Left lobe of liver (tissue), 2 donors: Measurements from ENCODE around the gene C1orf159. TPM values are rescaled to one million over a fixed set of nuclear protein-coding genes. Genes with fewer than 3 reads are reported as not detected.
A peak's percentile ranks its signal among the peaks of the same experiment; 100 is the strongest.
"Not testable (repeated sequence)": the region's sequence is repeated elsewhere in the genome, so short reads cannot be mapped to it uniquely, and the experiment has no call there.

ENCODE experiments used
- ATAC-seq: fragments of 200-7000 bp; cut with Tn5 transposase; one replicate; pipeline ENCODE4 v1.9.1; 2020; ENCODE audit warnings: mild to moderate bottlenecking, moderate library complexity
- DNase-seq: peaks from one replicate; pipeline ENCODE4 v3.0.0-alpha.2; 2020; ENCODE audit warnings: low spot score
- total RNA-seq: library from RNA; stranded (reverse); gene quantifications from one replicate; pipeline ENCODE4 v1.2.1, GENCODE V29; 2021
- donor health status: DM: no; HTN: no; CAD: no; lungs with moderate emphysema.
- donor health status: DM: no; HTN: yes; CAD: no.

C1orf159 gene
- total RNA-seq = 8.4 TPM

DNA sequence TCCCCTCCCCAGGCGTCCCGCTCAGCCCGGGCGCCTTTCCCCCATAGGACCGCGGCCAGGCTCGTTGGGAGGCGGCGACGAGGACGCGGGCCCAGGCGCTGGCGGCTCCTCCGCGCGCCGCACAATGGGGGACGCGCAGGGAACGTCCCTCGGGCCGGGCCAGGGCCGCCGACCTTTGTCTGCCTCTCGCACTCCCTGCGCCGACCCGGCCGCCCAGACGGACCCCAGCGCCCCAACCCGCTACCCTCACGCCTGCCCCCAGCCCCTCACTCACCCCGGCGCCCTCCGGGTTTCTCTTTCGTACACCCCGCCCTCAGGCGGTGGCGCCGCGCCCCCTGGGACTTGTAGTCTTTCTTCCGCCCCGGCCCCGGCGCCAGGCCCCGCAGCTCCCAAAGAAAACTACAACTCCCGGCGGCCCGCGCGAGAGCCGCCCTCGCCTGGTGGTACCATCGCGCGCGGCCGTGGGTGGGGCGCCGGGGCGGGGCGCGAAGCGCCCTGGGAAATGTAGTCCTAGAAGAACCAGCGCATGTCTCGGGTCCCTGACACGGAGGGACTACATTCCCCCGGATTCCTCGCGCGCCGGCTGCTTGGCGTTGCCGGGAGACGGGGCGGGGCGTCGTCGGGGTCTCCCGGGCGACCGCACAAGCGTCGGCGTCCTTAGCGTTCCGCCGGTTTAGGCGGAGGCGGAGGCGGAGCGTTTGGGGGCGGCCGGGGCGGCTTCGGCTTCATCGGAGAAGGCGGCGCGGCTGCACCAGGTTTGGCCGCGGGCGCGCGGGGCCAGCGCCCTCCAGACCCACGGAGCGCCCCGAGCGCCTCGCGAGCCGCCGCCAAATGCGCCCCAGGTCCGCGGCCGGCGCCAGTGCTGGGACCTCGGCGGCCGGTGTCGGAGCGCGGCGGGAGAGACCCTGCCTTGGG, at the start of gene C1orf159:
TSS of gene C1orf159 (minus strand) at position 304 of the 915 bp plus-strand sequence. CDS start 24,546 bp downstream, outside the sequence.
- DNase-seq = peak; percentile 100
- peak; percentile 97 for ATAC-seq

DNA sequence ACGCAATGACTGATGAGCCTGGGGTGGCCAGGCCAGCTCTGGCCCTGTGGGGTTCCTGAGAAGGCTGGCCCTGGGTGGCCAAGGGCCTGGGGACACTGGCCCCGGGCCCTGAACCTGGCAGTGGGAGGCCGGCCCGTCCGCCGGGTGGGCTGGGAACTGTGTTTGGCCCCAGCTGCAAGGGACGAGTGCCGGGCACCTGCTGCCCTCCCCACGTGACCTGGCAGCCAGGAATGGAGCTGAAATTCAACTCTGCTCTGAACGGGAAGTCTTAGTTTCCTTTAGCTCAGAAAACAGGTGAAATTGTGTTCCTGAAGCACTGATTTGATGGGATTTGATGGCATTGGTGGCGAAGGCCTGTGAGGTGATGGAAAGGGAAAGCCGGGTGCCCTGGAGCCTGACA, 49.6 kb upstream of the C1orf159 start:
- ATAC-seq = no peak
- no peak for DNase-seq

DNA sequence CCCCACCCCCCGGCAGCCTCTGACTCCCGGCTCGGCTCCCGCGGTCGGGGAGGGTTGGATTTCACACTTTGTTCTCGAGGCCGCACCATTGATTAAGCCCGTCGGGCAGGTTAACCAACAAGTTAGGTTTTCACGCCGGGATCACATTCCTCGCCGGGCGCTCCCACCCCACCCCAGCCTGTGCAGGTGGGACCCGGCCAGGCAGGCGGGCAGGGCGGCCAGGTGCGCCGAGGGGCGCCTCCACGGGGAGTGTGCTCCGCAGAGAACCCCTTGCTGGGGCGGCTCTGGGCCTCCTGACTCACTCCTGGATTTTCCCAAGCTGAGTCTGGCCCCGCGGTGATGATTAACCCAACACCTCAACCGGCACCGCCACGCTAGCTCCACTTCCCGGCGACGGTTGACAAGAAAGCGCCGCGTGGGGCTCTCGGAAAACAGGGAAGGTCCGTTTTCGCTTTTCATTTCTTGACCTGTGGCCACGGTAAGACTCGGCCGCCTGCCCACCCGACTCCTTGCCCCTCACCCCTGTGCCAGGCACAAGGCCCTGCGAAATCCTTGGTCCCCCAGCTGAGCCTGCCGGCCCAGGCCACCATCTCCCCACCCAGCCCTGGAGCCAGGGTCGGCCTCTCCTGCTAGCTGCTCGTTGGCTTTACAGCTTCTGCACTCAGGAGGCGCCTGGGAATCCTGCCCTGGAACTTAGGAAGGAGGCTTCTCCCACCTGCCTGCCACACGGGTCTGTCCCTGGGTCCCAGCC, 49.0 kb upstream of the C1orf159 start:
- DNase-seq = no peak
- peak; percentile 8 for ATAC-seq

DNA sequence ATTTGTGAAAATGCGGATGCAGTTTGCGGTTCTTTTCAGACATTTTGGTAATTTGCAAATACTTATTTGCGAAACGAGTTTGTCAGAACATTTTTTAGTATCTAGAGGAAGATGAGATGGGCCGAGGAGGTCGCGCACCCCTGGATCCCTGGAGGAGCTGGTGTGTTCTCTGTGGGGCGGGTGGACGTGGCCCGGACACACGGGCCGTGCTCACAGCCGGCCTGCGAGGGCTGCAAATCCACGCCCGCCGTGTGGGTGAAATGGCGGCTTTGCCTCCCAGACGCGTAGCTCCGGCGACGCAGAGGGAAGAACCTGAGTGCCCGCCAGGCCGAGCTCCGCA, 48.4 kb upstream of the C1orf159 start:
- no peak for ATAC-seq

DNA sequence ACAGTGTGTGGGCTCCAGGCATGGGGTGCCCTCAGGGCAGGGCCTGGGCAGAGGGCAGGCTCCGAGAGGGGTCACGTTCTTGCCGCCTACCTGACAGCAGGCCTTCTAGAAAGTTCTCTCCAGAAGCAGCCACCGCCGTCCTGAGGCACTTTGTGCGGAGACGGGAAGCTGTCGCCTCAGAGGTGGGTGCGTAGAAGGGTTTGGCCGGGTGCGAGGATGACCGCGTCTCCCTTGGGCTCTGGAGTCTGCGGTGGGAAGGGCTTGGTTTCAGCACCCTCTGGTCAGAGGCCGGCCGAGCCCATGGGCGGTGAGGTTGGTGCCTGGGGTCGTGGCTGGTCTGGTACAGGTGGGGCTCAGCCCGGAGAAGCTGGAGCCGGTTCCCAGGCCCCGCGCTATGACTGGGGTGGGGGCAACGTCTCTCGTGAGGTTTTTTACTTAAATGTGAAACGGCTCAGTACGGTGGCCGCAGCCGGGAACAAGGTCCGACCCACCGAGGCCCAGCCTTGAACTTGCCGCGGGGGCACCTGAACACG, 47.7 kb upstream of the C1orf159 start:
- DNase-seq (no peak), ATAC-seq (no peak)

More for the DNA sequence above, 48.4 kb upstream of the C1orf159 start:
- DNase-seq = no peak

DNA sequence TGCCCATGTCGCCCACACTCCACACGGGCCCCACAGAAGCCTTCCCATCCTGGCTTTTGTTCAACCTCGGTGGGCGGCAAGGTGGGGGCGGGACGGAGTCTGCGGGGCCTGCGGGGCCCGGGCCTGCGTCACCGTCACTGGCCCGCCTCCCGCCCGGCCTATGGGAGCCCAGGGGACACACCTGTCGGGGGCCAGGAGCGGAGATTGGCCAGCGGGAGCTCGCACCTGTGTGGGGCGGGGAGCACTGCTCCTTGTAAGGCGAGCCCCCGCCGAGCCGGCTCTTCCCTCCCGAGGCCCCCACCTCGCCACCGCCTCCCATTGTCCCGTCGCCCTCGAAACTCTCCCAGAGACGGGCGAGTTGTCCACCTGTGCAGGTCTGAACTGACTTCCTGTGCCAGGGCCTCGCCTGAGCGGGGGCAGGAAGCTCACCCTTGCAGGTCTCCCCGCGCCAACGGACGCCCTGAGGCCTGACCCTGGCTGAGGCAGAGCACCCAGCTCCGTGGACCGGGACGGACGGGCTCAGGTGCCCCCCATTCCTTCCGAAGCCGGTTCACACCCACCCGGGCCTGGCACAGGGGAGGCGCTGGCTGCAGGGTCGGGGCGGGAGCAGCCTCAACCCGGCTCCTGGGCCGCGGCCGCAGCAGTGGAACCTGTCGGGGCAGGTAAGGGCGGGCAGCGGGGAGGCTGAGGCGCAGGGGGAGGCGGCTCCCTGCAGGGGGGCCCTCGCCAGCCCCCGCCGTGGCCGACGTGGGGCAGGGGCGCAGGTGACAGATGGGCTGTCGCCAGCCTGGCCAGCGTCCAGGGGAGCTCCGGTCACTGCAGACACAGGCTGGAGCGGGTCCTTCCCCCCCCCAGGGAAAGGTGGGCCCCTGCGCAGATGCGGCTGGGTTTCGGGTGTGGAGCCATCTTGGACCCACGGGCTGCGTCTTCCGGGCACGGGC, 47.0 kb upstream of the C1orf159 start:
- DNase-seq (no peak), ATAC-seq (peak; percentile 19)

DNA sequence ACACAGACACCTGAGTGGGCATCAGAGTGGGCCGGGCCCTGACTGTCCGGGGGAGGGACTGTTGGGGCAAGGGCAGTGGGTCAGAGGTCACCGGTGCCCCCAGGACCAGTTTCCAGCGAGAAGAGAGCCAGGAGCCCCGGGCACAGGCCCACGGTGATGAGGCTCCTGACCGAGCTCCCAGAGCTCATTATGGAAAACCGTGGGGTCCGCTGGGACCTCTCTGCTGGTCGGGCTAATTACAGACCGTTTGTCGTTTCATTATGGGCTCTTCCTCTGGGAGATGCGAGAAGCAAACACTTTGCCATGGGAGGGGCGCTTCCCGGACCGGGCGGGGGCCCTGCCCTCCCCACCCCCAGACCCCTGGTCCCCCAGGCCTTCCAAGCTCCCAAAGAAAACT, 45.8 kb upstream of the C1orf159 start:
- ATAC-seq (no peak), DNase-seq (no peak)

DNA sequence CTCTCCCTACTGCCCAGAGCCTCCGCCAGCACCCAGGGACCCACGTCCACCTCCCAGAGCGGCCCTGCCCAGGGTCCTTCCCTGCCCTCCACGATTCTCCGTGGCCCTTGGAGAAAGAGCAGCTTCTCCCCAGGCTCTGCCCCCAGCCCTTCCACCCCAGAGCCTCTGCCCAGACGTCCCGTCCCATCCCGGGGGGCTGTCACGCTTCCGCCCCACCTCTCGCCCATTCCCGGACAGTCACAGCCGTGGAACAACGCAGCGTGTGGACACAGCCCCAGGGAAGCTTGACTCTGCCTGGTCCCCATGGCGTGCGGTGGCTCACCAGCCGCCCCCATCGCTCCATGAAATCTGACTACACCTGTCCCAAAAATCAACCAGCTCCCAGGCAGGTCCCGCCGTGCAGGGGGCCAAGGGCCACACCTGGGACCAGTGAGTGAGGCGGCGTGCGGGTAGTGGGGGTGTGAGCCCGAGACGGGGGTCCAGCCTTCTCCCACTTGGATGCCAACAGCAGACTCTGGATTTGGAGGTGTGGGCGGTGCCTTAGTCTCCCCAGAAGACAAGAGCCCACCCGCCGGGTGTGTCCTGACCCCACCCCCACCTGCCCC, 45.3 kb upstream of the C1orf159 start:
- ATAC-seq = no peak
- DNase-seq = no peak

DNA sequence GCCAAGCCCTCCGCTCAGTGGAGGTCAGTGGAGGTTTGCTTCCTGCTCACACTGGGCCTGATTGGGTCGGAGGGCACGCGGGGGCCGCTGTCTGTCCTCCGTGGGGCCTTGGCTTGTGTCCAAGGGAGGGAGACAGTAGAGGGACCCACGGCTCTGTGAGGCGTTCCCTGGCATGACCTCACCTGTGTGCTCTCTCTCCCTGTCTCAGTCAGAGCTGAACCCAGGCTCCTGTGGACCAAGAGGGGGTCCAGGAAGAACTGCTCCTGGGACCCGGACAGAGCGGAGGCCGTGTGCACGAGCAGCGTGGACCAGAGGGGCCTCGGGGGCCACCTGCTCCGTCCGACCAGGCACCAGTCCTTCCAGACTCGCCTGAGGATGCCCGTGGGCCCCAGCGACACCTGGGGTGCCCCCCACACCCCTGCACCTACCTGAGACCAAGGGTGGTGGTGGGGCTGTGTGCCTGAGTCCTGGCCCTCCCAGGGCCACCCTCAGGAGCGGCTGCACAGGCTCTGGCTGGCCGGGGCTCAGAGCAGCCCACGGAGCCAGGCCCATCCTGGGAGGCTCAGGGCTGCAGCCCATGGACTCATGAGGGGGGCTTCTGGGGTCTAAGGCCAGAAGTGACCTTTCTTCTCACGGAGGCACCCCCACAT, 44.5 kb upstream of the C1orf159 start:
- ATAC-seq (no peak), DNase-seq (no peak)

DNA sequence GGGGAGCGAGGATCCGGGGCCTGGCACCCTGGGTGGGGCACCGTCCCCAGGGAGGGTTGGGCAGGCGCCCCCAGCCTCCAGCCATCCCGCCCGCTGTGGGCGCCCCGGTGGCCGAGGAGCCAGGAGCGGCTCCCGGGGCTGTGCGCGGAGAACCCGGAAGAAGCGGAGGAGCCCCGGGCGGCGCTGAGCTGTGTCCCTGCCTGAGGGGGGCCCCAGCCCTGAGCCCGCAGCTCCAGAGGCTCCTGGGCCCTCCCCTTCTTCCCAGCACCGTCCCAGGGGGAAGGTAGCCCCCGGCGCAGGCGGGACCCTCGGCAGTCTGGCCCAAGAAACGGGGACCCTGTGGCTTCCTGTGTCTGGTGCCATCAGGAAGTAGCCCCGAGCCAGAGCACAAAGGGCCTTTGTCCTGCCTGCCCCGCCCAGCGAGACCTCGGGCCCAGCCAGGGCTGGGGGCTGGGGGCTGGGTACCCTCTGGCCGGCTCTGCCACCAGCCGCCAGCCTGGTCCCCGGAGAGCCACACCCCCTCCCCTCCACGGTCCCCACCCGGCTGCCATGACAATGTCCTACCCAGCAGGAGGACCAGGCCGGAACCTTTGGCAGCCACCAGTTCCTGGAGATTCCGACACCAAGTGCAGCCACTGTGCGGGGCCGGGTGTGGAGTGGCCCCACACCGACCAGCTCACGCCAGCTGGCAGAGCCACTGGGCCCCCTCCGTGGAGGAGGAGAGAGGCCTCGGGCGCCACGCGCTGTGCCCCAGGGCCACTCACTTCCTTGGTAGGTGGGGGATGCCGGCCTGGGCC, 42.2 kb upstream of the C1orf159 start:
- ATAC-seq = peak; percentile 27
- DNase-seq = no peak

DNA sequence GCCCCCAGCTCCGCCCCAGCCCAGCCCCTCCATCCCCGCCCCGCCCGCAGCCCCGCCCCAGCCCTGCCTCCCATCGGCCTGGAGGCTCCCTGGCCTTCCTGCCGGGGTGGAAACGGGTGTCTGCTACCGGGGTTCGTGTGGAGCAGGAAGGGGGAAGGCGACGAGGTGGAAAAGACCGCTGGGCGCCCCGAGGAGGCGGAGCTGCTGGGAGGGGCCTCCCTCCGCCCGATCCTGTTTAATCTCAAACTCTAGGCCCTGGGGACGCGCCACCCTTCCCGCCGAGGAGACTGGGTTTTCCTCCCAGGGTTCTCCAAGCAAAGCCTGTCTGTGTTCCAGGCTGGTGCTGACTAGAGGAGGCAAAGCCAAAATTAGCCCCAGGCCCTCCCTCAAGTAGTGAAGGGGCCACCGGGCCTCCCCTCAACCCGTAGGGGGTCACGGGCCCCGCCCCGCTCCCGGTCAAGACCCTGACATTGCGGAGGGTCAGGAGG, 41.6 kb upstream of the C1orf159 start:
- DNase-seq (peak; percentile 69), ATAC-seq (peak; percentile 71)

DNA sequence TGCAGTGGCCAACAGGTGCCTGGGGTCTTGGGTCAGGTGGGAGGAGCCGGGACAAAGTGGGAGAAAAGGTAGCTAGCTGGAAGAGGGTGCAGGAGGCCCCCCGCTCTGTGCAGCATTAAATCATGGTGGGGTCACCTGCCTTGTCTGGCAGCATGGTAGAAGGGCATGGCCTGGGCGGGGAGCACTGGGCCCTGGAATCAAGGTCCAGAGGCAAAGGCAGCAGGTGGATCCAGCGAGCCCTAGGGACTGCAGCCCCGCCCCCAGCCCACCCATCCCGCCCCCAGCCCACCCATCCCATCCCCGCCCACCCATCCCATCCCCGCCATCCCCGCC, 41.1 kb upstream of the C1orf159 start:
- no peak for ATAC-seq
- DNase-seq = no peak

DNA sequence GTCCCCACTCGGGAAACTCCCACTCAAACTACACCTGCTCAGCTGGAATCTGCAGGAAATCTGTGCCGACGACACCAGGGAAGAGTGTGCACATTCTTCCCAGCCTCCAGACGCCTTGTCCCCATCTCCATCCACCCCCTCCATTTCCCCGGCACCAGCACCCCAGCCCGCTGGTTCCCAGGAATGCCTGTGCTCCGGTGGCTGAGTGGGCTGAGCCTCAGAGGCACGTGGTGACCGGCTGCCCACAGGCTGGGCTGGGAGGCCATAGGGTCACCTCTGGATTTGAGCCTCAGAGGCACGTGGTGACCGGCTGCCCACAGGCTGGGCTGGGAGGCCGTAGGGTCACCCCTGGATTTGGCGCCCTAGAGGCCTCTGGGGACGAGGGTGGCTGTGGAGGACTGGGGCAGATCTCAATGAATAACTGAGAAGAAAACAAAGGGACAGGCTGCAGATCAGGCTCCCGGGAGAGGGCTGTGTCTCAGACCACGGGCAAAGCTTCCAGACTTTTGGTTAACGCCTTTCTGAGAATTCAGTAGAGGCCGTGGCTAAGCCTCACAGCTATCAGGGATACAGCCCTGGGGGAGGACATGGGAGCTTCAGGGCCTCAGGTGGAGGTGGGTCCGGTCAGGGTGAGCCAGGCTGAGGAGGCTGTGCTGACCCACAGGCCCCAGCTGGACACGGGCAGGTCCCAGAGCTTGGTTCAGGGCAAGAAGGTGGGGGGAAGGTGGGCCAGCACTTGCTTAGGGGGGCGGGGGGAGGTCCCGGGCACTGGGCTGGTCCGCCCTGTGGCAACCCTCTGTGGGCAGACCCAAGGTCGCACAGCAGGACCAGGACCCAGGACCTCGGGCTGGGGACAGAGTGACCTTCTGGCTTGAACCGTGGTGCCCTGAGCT, 40.5 kb upstream of the C1orf159 start:
- no peak for DNase-seq

DNA sequence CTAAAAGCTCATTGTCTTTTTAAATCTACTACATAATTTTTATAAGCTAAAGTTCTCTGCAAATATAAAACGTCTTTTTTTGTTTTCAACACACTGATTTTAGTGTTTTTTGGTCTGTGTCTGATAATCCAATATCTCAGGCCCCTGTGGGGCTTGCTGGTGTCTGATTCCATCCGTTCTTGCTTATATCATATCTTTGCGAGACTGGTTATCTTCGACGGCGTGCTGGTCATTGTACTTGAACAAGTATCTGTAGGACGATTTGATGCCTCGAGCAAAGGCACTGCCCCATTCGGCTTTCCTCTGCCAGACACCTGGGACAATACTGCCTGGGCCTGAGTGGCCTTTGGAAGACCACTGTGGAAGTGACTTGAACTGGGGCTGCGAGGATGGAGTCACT, 39.4 kb upstream of the C1orf159 start:
- DNase-seq = no peak
- no peak for ATAC-seq

More for the DNA sequence above, 40.5 kb upstream of the C1orf159 start:
- ATAC-seq = no peak

DNA sequence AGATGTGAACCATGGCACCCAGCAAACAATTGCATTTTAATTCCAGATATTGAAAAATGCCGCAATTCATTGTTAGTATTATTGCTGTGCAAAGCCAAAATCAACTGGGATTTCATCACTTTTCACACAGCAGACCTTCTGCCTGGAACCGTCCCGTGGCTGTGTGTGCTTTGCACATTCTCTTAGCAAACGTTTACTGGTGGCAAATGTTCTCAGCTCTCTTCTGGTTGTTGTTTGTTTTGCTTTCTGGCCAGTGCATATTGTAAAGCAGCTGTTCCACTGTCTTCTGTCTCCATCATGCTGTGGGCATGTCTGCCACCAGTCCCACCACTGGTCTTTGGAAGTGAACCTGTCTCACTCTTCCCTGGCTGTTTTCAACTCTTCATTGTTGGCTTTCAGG, 38.0 kb upstream of the C1orf159 start:
- ATAC-seq (peak; percentile 76), DNase-seq (peak; percentile 62)

DNA sequence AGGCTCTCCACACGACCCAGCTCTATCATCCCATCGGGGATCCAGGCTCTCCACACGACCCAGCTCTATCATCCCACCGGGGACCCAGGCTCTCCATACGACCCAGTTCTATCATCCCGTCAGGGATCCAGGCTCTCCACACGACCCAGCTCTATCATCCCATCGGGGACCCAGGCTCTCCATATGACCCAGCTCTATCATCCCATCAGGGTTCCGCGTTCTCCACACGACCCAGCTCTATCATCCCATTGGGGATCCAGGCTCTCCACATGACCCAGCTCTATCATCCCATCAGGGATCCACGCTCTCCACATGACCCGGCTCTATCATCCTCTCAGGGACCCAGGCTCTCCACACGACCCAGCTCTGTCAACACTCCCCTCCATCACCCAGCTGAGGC, 37.3 kb upstream of the C1orf159 start:
- DNase-seq, ATAC-seq: not testable (repeated sequence)

DNA sequence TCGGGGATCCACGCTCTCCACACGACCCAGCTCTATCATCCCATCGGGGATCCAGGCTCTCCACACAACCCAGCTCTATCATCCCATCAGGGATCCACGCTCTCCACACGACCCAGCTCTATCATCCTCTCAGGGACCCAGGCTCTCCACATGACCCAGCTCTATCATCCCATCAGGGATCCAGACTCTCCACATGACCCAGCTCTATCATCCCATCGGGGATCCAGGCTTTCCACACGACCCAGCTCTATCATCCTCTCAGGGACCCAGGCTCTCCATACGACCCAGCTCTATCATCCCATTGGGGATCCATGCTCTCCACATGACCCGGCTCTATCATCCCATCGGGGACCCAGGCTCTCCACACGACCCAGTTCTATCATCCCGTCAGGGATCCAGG, 36.5 kb upstream of the C1orf159 start:
- DNase-seq, ATAC-seq: not testable (repeated sequence)

DNA sequence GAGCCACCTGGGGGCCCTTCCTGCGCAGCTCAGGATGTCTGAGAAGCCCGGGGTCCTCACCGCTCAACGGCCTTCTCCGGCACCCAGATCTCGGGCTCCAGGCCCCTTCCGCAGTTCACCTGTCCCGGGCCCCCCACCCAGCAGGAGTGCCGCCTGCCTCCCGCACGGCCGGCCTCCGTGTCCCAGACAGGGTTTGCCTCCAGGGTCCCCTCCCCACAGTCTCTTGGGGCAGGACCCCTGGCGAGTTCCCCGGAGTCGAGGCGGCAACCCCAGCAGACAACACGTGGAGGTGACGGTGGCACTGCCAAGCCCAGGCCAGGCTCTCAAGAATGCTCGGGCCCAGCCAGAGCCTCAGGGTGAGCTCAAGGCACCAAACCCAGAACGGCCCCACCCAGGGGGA, 35.4 kb upstream of the C1orf159 start:
- no peak for DNase-seq
- no peak for ATAC-seq
